GM18873 (cell line): ENCODE measurements around the gene ECE1.

ENCODE experiments used
- ATAC-seq: cut with Tn5 transposase; IDR thresholded peaks from one replicate; pipeline ENCODE4 v1.9.1; 2021; ENCODE audit warnings: mild to moderate bottlenecking, moderate library complexity, moderate number of reproducible peaks; ENCODE audit not compliant: unreplicated experiment, low FRiP score

The ECE1 gene

DNA sequence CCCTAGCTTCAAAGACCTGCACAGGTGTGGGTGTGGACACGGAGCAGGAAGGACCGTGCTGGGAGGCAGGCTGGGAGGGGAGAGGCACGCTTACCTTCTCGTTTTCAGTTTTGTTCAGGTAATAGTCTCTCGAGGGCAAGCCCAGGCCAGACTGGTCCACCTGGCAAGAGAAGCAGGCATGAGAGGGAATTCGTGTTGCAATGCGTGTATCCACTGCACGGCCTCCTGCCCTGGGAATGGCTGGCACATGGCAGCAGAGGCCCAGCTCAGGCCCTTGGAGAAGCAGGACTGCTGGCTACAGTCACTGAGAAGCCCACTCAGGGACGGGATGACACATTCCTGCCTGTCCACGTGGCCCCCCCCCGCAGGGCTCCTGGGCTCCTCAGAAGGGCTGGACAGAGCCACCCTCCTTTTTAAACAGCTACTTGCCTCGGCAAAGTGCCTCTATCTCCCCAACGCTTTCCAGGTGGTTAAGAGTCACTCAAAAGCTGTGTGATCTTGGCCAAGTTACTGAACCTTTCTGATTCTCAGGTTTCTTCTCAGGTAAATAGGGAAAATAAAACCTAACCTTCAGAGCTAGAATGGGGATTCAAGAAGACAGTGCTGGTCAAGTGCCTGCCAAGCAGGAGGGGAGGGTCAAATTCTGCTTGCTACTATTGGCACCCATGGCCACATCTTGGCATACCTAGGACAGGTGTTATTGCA, 32.7 kb downstream of the ECE1 start:
- ATAC-seq: no peak

- ATAC-seq: no peak
These were observed 33.5 kb downstream of the ECE1 start for GRCh38 chr1:21256776-21257175.

DNA sequence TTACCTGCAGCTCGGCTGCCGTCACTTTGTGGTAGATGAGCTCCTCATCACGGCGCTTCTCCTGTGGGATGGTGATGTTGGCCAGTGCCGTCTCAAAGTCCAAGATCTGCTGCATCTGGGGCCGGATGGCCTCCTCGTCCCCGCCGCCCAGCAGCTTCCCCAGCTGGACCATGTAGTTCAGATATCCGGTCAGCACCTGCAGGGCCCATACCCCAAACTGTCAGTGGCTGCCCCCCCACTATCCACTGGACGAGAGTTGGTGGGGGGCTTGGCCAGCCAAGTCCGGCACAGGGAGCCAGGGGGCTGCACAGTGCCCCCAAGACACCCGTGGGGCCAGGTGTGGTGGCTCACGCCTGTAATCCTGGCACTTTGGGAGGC, 34.3 kb downstream of the ECE1 start:
- no peak for ATAC-seq

- ATAC-seq: no peak
These were observed 34.9 kb downstream of the ECE1 start for GRCh38 chr1:21255284-21255942.

GRCh38 chr1:21254335-21254951, 35.8 kb downstream of the ECE1 start:
- ATAC-seq: no peak

GRCh38 chr1:21251773-21252471, 38.3 kb downstream of the ECE1 start:
- ATAC-seq: no peak

GRCh38 chr1:21249940-21250493, 40.2 kb downstream of the ECE1 start:
- no peak for ATAC-seq

DNA sequence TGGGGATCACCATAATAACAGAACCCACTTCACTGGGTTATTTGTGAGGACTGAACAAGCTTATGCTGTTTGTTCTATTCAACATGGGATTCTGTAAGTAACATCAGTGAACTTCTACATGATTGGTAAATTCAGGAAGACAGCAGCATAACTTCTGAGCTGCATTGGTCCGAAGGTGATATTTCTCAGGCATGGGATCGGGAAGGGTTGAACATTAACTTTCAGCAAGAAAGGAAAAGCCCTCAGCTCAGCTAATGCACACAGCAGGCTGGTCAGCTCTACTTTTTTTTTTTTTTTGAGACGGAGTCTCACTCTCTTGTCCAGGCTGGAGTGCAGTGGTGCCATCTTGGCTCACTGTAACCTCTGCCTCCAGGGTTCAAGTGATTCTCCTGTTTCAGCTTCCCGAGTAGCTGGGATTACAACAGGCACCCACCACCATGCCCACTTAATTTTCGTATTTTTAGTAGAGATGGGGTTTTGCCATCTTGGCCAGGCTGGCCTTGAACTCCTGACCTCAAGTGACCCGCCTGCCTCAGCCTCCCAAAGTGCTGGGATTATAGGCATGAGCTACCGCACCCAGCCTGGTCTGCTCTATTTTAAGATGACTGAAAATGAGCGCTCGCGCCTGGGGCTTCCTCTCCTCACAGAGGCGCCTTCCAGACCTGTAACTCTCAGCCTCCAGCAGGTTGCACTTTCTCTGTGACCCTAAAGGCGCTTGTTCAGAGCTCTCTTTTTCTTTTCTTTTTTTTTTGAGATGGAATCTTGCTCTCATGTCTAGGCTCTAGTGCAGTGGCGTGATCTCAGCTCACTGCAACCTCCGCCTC, 42.2 kb downstream of the ECE1 start:
- no peak for ATAC-seq

DNA sequence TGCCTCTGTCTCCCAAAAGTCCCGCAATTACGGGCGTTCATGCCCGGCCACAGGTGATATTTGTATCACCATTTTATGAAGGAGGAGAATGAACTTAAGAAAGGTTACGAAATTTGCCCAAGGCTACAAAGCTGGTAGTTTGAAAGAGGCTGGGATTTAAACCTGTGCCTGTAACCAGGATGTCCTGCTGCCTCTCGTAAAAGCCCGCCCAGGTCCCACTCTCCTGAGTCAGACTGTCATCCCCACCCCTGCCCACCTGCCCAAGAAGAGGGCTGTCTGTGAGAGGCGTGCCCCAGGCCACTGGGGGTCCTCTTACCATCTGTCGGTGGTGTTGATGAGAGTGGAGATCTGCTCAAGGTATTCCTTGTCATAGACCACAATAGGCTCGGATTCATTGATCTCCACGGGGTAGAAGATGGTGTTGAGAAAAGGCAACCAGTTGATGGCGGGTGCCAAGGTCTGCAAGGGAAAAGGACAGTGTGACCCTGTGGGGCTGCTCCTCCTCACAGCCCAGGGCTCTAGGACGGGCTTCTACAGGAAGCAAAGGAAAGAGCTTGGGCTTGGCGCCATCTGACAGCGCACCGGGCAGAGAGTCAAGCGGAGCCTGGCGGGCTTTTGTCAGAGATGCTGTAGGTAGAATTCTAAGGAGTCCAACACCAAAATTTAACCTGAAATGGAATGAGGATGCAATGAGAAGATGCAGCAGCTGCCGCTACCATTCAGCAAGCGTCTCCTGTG, 43.2 kb downstream of the ECE1 start:
- ATAC-seq: no peak

GRCh38 chr1:21245688-21246229, 44.5 kb downstream of the ECE1 start:
- no peak for ATAC-seq

DNA sequence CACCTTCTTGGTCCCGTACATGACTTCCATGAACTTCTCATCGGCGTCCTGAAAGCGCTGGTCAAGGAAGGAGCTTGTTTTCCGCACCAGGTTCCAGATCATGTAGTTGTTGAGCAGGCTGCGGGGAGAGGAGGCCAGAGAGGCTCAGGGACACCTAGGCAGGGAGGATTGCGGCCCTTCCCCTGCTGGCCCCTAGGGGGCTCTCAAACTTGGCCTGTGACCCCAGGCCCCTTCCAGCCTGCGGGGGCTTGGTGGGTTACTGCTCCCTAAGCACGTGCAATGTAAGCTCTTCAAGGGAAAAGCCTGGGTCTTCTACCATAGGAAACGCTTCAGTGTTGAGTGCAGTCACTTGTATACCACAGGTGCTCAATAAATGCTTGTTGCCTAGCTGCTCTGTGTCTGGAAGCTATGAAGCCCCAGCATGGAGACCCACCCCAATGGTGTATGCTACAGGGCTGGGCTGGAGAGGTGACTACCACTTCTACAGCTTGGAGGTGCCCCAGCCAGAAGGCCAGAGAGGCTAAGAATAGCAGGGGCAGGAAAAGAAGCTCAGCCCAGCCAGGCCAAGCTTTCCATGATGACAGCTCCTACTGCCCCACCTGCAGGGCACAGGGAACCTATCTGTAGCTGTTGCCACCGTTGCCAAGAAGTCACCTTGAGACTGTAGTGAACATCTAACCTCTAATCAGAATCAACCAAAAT, 45.1 kb downstream of the ECE1 start:
- no peak for ATAC-seq

- no peak for ATAC-seq
These were observed 46.1 kb downstream of the ECE1 start for GRCh38 chr1:21244154-21244553.

- no peak for ATAC-seq
These were observed 47.4 kb downstream of the ECE1 start for GRCh38 chr1:21242846-21243245.

DNA sequence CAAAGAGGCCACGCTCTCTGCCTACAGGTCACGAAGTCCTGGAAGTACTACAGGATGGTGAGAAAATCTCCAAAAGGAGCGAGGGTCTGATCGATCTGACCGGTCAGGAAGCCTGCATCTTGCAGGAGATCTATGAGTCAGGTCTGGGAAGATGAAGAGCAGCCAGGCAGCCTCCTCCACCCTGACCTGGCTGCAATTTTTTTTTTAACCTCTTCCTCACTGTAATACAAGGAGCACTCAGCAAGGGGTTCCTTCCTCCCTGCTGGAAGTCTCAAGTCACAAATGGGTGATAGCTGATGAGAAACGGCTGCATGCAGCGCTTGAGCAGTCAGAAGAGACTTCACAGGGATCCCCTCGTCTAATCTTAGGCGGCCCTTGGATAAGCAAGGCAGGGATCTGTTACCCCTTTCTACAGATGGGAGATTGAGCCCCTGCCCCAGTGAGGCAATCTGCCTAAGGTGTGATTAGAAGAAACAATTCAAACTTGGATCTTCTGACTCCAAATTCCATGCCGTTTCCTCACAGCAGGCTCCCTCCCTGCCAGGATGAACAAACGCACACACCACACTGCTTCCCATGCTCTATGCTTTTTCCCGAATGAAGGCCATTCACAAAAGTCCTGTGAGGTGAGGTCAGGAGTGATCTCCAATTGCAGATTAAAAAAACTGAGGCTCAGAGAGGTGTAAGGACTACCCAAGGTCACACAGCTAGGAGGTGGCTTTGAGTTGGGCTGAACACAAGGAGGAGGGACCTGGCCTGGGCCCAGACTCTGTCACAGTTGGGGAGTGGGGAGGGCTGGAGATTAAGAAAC, 48.3 kb downstream of the ECE1 start:
- ATAC-seq: no peak

GRCh38 chr1:21240706-21241105, 49.6 kb downstream of the ECE1 start:
- ATAC-seq: no peak

- ATAC-seq: no peak
These were observed 51.0 kb downstream of the ECE1 start for GRCh38 chr1:21239221-21239620.

GRCh38 chr1:21238141-21238800, 52.0 kb downstream of the ECE1 start:
- ATAC-seq: no peak
